HK-2 (cell line): ENCODE measurements around the gene UBE2E2.
"Not testable (repeated sequence)": the region's sequence is repeated elsewhere in the genome, so short reads cannot be mapped to it uniquely, and the experiment has no call there.

Source experiments
- DNase-seq: peaks from one replicate; pipeline ENCODE4 v3.0.0-alpha.2; 2018; ENCODE audit not compliant: unreplicated experiment

The UBE2E2 gene

DNA sequence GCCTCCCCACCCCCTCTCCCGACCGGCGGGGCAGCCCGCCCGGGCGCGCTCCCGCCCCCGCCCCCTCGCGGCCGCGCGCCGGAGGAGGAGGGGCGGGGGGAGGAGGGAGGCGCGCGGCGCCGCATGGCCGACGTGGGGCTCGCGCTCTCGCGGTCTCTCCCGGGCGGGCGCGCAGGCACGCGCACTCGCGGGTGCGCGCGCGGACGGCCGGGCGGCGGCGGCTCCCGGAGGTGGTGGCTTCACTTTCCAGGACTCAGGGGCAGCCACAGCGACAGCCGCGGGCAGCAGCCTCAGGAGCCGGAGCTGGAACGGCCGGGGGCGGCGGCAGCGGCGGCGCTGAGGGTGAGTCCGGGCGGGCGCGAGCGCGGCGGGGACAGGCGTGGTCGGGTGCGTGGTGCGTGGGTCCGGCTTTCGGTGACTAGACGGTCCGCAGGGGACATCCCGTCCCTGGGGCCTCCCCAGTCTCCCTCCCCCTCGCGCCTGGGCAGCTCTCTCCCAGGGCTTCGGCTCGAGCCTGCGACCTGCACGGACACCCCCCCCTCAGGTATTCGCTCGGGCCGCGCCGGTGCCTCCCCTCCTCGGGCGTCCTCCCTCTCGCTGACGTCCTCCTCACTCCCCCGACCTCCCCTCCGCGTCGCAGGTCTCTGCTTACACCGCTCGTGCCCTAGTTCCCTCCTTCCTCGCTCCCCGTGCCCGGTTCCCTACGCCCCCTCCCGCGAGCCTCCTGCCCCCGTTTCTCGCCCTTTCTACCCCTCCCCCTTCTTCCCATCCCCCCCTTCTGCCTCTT is at the start of gene UBE2E2:
TSS of gene UBE2E2 (plus strand) at position 407 of the 787 bp plus-strand sequence.
- DNase-seq = peak; percentile 57

GRCh38 chr3:23153436-23153835 is 49.7 kb upstream of the UBE2E2 start:
- no peak for DNase-seq

DNA sequence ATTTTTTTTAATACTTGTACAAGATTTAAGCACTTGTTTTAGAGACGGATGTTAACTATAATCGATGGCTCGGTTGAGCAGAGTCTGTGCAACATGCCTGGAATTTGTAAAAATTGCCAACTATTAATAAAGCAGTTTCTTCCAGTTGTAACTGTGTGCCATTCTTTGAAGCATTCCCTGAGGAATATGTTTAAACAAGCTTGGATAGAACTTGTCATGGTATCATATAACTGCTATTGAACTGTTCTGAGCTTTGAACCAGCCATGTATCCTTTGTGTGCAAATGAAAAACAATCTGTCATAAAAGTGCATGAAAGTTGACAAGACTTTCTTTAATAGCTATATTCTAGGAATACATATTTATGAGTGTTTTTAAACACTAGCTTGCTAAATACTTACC is 45.8 kb upstream of the UBE2E2 start:
- DNase-seq = no peak

- no peak for DNase-seq
Observed at GRCh38 chr3:23159929-23160328, 43.2 kb upstream of the UBE2E2 start.

DNA sequence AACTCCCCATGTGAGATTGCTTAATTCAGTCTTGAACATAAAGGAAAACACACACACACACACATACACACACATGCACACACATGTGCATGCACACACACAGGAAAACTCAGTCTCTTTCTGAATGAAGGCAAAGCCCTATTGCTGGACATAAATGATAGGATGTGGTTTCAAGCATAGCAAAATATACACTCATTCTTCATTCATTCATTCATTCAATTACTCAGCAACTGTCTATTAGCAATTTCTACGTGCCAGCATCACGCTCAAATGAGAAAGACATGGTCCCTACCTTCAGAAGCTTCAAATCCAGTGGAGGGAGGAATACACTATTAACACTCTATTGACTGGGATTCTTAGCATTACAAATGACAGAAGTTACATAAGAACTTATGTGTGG is 41.8 kb upstream of the UBE2E2 start:
- no peak for DNase-seq

- no peak for DNase-seq
Observed at GRCh38 chr3:23161896-23162570, 41.1 kb upstream of the UBE2E2 start.

- no peak for DNase-seq
Observed at GRCh38 chr3:23162934-23163333, 40.2 kb upstream of the UBE2E2 start.

DNA sequence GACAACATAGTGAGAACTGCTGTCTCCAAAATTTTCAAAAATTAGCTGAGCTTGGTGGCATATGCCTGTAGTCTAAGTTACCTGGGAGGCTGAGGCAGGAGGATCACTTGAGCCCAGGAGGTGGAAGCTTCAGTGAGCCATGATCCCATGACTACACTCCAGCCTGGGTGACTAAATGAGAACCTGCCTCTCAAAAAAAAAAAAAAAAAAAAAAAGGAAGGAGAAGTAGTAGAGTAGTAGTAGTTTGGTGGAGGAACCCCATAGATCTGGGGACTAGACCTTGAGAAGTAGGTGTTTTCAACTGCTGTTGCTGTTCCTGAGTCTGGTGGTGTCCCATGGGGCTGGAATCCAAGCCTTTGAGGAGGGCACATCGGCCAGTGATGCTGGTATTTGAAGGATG is 38.4 kb upstream of the UBE2E2 start:
- no peak for DNase-seq

DNA sequence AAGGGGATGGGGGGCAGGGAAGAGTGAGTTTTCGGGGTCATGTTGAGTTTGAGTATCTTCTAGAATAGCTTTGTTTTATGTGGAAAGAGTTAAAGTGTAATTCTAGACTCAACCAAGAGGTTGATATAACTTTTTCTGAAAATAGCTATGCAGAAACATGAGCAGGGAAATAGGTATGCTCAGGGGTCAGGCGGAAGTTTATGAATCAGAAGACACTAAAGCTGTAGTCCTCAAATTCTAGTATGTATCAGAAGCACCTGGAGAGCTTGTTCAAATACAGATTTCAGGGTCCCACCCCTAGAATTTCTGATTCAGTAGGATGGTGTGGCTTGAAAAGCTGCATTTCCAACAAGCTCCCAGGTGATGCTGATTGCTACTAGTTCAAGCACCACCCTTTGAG is 37.6 kb upstream of the UBE2E2 start:
- DNase-seq = no peak

GRCh38 chr3:23166276-23166675 is 36.9 kb upstream of the UBE2E2 start:
- no peak for DNase-seq

DNA sequence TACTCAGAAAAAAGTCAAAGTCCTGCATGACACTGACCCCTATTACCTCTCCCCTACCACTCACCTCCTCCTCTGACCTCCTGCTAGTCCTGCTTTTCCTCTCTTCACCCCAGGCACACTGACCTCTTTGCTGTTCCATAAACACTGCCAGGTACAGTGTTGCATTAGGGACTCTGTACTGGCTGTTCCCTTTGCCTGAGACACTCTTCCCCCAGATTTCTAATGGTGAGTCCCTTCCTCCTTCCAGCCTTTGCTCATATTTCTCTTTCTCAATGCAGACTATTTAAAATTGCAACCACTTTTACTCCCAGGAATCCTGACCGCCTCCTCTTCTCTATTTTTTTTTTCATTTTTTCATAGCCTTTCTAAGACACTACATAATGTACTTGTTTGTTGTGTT is 36.3 kb upstream of the UBE2E2 start:
- DNase-seq = no peak

- no peak for DNase-seq
Observed at GRCh38 chr3:23169551-23169950, 33.6 kb upstream of the UBE2E2 start.

- DNase-seq = no peak
Observed at GRCh38 chr3:23170291-23170690, 32.8 kb upstream of the UBE2E2 start.

DNA sequence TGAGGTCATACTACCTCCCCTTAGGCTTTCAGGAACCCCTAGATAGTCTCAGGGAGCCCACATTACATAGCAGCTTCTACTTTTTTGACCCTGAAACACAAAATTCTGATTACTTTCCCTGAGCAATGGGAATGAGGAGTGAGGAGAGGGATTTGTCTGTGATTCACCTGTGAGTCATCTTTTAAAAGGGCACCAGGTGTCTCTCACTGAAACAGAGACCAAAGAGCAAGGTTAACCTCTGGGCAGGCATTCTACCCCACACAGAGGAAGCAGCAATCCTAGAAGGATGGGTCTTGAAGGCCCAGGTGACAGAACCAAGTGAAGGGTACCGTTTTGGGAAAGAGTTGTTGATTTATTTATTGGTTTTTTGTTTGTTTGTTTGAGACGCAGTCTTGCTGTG is 31.1 kb upstream of the UBE2E2 start:
- DNase-seq = no peak

- DNase-seq = no peak
Observed at GRCh38 chr3:23174426-23175039, 28.6 kb upstream of the UBE2E2 start.

- DNase-seq = no peak
Observed at GRCh38 chr3:23175341-23176083, 27.6 kb upstream of the UBE2E2 start.

DNA sequence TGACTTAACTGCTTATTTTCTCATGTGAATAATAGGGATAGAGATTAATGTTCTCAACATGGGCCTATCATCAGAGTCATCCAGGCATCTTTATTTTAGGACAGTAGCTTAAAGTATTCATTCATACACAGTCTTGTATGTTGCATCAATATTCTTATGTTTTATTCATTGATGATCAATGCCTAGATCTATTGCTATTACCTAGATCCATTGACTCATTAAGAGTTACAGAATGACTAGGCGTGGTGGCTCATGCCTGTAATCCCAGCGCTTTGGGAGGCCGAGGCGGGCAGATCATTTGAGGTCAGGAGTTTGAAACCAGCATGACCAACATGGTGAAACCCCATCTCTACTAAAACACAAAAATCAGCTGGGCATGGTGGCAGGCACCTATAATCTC is 26.3 kb upstream of the UBE2E2 start:
- not testable (repeated sequence) for DNase-seq

GRCh38 chr3:23182996-23183513 is 20.1 kb upstream of the UBE2E2 start:
- DNase-seq = no peak

- no peak for DNase-seq
Observed at GRCh38 chr3:23183731-23184130, 19.4 kb upstream of the UBE2E2 start.

DNA sequence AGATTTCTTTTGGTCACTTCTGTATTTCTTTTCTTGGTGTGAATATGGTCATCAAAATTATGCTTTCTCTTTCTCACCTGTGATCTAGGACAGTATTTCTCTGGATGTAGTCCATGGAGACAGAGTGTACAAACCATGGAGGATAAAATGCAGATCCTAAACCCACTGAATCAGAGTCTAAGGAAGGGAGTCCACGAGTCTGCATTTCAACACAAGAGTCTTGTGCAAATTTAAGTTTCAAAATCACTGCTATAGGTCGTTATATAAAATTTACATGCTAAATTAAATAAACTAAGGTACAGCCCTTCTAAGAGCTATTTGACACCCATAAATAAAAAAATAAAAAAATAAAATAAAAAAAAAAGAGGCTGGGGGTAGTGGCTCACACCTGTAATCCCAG is 17.3 kb upstream of the UBE2E2 start:
- no peak for DNase-seq

DNA sequence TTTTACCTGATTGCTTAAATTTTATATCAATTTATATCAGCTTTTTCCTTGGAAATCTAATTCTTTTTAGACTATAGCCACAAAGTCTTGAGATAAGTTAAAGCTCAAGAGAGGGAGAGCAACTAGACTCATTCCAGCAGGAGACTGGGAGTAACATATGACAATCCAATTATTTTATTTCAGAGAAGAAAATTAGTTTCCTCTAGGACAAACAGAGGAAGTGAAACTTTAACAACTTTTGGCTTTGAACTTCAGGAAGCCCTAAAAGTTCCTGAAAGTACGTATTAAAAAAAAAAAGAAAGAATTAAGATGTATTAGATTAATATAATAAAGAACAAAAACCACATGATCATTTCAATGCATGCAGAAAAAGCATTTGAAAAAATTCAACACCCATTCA is 13.9 kb upstream of the UBE2E2 start:
- DNase-seq = no peak

- DNase-seq = no peak
Observed at GRCh38 chr3:23192816-23193215, 10.3 kb upstream of the UBE2E2 start.
